Measurements from ENCODE around the gene AKAP1.

- TF ChIP-seq POLR2AphosphoS5 (IDR thresholded peaks at IDR 0.05) (no peak), CTCF (IDR thresholded peaks at IDR 0.05) (no peak)
Observed at GRCh38 chr17:57096472-57097202, 11.6 kb downstream of the AKAP1 start.
